Pons (tissue), 1 donor: ENCODE data around the gene MUC5B.

Experiments
- DNase-seq: peaks from one replicate; pipeline ENCODE4 v3.0.0-alpha.2; 2016; ENCODE audit warnings: low spot score

MUC5B gene

DNA sequence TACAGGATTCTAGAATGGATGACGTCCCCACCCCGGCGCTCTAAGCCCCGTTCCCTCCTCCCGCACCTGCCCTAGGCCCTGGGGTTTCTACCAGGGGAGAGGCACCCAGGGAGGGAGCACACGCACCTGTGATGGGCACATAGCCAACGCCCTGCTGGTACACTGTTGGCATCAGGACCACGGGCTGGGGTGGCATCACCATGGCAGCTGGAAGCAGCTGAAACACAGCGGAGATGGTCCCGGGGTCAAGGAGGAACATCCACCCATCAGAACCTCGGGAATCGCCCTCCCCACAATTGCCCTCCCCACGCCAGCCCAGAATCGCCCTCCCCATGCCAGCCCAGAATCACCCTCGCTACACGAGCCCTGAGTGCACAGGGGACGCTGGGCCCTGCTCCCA is 63.0 kb downstream of the MUC5B start:
- DNase-seq, result no peak

DNA sequence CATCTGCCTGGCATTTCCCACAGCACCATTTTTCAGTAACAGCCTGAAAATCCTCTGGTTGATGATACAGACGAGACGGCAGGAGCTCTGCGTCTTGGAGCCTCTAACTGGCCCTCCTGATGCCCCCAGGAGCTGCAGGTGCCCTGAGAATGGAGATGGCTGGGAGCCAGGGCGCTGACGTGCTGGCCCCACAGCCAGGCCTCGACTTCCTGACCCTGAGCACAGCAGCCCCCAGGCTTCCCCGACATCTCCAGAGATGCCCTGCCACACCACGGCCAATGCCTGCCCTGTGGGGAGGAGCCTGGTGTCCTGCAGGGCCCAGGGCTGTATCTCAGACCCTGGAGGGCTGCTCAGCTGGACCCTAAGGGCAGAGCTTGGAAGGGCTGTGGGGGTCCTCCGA is 65.1 kb downstream of the MUC5B start:
- DNase-seq, result no peak

DNA sequence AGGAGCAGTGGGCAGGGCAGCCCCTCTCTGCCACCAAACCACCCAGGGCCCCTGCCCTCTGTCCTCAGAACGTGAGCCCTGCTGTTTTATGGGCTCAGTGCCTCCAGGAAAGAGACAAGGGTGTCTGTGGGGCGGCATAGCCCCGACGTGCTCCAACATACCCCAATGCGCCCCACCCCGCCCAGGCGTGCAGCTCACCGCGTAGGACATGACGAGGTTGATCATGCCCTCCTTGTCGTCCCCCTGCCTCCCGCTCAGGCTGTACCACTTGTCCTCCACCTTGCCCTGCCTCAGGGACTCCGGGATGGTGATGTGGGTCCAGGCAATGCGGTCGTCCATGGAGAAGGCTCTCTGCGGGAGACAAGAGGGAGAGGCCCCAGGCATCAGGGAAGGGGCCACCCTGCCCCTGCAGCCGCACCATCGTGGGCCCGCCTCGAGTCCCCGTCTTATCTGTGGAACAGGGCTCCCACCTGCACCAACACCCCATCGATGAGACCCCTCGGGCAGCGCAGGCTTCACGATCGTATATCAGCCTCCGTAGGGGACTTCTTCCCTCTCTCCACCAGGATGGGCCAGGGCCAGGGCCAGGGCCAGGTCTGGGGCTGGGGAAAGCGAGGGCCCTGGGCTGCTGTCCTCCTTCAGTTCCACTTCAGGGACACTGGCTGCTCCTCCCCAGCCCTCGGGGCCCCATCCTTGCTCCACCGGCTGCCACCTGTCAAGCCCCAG is 65.7 kb downstream of the MUC5B start:
- no peak for DNase-seq

DNA sequence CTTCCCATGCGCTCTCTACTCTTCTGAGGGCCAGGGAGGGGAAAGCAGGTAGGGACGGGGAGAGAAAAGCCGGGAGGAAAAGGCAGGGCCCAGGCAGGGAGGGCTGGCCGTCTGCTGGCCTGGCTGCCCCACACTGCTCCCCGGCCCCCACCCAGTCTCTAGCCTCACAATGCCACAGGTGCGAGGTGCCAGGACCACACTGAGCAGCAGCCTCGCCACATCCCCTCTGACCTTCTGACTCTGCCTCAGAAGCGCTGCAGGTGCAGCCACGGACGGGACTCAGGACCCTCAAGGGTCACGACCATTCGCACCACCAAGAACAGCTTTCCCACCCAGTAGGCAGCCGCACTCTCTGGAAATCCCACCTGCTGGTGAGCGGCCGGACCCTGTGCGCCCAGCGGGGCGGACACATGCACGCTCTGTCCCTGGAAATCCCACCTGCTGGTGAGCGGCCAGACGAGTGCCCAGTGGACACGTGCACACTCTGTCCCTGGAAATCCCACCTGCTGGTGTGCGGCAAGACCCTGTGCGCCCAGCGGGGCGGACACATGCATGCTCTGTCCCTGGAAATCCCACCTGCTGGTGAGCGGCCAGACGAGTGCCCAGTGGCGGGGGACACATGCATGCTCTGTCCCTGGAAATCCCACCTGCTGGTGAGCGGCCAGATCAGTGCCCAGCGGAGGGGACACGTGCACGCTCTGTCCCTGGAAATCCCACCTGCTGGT is 66.5 kb downstream of the MUC5B start:
- DNase-seq, result no peak

DNA sequence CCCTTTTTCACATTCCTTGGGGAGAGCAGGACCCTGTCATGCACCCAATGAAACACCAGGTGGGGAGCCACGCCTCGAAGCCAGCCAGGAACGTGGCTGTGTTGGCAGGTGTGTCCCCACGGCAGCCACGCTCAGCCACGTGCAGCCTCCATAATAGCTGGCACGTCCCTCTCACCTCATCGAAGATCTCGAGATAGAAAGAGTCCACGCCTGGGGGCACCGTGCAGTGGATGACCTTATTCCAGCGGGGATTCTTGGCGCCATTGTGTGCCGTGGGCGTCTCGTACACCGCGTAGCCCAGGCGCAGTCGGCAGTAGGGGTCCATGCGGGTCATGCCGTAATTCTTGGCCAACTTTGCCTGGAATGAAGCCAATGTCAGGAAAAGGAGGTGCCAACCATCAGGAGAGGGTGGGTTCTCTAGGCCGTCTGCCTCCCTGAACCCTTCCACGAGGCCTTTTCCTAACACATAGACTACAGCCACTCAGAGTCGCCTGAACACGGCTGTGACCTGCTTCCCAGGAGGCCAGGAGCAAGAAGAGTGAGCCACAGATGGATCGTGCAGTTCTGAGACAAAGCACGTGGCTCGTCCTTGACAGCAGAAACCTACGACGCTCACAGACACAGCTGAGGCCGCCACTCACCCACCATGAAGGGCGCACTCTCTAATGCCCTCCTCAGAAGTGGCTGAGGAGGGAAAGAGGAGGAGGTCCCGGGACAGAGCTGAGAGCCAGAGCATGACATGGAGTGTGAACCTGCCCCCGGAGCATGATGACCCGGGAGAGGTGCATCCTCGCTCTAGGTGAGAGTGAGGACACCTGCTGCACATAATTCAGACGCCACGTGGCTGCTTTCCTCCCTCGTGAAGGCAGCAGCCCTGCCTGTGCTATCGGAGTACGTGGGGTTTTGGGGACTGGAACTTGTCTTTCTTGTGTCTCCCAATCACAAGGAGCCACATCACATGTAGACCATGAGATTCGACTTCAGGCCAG is 67.5 kb downstream of the MUC5B start:
- no peak for DNase-seq

DNA sequence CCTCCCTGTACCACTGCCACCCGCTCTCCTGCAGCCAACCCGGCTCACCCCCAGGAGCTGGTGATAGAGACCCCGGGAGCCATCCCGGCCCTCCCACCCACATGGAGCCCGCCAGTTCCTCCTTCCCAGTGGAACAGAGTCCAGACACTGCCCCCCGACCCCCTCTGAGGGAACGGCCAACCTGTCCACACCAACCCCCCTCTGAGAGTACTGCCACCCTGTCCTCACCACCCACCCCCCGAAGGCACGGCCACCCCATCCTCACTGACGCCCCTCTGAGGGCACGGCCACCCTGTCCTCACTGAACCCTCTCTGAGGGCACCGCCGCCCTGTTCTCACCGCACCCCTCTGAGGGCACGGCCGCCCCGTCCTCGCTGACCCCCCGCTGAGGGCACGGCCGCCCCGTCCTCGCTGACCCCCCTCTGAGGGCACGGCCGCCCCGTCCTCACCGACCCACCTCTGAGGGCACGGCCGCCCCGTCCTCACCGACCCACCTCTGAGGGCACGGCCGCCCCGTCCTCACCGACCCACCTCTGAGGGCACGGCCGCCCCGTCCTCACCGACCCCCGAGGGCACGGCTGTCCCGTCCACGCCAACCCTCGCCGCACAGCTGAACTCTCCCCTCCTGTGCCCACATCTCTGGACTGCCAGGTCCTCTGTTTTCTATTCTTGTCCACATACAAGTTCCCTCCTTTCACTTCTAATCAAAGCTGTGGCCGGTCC is 68.6 kb downstream of the MUC5B start:
- no peak for DNase-seq

DNA sequence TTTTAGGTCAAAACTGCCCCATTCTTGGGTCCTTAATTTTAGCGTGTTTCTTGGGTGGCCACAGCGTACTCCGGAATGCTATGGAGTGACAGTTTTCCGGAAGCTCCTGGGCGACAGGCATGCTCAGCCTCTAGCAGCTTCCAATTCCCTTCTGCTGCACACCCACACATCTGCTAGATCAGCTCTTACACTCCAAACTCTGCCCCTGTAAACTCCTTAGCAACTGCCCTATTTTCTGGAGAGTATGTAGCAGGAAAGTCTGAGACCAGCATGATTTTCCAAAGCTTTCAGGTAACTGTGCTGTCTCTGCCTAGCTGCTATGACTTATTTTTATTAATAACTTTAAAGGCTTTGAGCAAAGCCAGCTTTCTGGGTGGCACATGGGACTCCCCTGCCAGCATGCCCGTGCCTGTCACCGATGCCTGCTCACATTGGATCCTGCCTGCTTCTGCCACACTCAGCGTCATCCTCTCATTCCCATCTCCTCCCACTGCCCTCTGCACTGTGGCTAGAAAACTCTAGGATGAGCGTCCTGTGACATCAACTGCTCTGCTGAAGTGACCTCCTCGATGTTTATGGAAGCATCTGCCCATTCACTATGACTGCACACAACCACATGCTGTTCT is 69.3 kb downstream of the MUC5B start:
- no peak for DNase-seq

DNA sequence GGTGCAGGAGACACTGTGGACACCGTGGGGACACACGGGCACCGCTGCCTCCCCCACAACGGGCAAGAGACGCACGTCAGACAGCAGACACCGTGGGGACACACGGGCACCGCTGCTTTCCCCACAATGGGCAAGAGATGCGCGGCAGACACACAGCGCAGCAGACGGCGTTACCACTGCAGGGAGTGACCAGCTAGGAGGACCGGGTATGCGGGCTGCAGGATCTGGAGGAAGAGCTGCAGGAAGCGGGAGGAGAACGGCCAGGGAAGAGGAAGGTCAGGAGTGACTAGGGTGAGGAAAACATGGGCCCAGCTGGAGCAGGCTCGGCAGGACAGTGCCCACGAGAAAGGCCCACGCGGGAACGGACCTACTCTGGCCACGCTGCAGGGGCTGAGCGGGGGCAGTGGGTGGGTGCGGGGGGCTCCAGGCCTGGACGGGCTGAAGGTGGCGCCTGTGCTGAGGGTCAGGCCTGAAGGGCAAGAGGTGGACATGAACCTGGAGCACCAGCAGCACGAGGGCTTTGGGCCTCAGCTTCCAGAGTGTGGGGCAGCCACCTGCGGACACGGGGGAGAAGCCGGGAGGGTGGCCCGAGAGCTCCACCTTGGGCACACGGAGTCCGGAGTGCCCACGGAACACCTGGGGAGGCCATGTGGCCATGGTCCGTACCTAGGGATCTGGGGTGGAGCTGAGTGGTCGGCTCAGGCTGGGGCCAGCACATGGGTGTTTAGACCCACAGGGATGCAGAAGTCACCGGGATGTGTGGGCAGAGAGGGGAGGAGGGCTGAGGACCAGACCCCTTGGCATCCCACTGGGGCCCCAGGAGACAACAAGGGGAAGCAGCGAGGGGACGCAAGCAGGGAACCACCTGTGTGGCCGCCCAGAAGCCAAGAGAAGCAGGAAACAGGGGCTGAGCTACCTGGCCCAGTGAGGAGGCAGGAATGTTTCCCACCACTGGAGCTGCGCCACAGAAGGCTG is 70.1 kb downstream of the MUC5B start:
- no peak for DNase-seq

DNA sequence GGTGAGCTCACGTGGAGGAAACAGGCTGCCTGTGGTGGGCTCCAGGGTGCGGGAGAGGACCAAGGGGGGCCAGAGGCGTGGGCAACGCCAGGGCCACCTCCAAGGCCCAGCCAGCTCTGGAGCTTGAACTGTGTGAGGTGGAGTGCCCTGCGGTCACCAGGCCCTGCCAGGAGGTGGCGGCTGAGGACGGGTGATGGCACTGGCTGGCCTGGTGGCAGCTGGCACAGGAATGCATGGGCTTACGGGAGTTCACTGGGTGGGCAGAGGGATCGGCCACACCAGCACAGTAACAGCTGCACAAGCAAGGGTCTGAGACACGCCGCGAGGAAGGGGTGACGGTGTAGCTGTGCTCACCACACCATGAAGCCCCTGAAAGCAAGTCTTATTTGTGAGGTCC is 70.8 kb downstream of the MUC5B start:
- DNase-seq, result no peak

DNA sequence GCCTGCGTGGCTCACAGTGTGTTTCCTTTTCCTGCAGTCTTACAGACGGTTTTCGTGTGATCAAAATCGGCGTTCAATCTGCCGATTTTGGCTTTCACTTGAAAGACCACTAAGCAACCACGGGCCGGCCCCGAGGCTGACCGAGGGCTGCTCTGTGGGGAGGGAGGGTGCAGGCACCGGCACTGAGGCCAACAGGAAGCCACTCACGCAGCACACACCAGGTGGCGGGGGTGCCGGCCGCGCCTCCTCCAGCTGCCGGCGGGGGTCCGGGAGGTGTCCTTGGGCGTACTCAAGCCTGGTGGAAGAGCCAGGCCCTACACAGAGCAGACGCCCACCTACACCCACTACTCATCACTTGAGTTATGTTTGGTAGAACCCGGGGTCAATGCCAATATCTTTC is 72.2 kb downstream of the MUC5B start:
- DNase-seq, result no peak

DNA sequence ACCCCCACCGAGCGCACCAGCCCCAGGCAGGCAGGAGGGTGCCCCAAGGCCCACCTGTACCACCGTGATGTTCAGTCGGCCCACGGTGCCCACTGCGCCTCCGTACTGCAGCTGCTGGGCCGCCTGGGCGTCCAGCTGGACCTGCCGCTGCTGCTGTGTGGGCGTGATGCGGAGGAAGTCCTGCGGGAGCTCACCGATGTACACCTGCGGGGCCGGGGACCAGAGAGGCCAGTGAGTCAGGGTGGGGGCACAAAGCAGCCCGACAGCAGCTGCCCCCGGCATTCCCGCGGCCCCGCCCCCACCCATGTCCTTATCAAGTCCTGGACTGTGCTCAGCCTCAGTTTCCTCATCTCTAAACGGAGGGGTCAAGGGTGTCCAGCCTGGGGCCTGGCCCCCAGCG is 72.7 kb downstream of the MUC5B start:
- no peak for DNase-seq

DNA sequence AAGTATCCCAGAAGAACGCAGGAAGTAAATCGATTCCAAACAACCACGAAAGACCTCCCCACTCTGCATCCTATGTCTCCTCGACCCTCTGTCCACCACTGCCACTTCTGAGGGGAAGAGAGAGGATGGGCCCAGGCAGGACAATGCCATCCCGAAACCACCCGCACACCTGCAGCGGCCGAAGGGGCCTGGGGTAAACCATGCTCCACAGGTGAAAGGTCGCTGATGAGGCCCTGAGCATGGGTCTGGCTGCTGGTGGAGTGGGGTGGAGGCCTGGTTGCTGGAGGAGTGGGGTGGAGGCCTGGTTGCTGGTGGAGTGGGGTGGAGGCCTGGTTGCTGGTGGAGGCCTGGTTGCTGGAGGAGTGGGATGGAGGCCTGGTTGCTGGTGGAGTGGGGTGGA is 73.4 kb downstream of the MUC5B start:
- no peak for DNase-seq

DNA sequence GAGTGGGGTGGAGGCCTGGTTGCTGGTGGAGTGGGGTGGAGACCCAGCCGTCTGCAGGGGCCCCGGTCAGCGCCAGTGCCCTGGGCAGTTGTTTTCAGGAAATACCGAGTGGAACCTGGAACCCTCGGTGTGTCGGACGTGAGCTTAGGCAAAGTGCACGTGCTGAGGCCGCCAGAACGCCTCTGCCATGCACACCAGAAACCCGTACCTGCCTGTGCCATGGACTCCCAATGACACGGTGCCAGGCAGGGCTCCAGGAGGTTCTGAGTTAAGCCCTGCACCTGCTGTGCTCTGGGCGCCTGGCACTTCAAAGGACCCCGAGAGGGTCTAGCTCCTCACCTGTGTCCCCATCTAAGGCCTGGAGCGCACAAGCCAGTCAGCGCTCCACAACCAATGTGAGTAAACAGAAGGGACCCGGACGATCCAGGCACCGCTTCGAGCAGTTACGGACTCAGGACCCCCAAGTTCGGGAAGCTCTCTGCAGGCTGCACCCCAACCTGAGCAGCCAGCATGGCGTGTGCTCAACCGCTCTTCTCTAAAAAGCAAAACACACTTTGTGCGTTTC is 74.2 kb downstream of the MUC5B start:
- DNase-seq, result no peak

DNA sequence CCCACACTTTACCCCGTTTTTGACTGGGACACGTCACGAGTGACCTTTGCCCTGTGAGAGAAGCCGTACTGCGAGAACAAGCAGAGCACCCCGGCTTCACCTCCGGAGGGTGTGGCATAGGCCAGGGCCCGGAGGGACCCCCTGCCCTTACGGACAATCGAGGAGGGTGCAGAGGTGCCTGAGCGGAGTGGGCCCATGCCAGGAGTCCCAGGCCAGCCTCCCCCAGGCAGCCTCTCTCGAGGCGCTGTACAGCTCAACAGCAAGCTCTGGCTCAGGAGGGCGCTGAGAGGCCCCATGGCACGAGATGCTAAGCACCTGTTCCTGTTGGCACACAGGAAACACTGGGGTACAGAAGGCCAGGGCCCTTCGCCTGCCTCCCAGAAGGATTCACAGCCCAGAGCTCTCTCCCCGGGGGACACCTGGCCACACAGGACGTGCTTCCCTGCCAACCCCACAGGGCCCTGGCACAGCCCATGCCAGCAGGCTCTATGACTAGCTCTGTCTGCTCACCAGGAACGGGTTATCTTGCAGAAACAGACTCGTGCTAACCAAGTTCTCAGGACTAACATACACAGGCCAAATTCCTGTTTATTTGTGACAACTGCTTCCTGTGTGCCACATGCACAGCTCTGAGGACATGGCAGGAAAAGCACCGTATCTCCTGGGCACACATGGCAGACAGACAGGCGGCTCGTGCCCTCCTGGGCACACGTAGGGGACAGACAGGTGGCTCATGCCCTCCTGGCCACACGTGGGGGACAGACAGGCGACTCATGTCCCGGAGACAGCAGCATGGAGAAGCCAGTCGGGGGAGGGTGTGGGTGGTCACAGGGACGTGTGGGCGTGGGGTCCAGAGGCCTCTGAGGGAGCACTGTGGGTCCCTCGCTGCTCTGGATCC is 75.0 kb downstream of the MUC5B start:
- DNase-seq, result no peak

DNA sequence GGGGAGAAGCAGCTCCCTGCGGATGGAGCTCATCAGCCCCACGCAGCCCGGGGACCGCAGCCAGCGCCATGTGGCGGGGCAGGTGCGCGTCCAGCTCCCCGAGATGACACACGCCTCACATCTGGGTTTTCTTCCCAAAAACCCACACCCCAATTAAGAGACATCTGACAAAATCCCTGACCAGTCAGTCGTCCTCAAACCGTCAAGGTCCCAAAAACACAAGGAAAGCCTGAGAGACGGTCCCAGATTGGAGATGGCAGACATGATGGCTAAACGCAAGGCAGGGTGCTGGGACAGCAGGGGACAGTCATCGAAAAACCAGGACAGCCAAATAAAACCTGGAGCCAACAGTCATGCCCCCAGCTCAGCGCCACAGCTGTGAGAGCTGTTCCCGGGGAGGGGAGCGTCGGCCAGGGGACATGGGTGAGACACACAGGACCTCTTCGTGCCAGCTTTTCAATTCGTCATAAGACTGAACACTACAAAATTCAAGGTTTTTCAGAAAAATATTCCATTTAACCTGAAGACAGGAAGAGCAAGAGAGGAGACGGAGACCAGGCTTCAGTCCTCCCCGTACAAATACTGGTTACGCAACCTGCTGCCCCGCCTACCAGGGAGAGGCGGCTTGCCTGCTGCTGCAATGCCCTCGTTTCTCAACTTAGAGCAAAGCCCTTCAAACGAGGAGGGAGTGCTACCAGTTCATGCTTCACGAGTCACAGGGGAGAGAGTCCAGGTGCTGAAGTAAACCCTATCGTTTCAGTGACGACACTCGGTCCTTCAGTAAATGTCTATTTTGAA is 76.0 kb downstream of the MUC5B start:
- DNase-seq, result no peak

DNA sequence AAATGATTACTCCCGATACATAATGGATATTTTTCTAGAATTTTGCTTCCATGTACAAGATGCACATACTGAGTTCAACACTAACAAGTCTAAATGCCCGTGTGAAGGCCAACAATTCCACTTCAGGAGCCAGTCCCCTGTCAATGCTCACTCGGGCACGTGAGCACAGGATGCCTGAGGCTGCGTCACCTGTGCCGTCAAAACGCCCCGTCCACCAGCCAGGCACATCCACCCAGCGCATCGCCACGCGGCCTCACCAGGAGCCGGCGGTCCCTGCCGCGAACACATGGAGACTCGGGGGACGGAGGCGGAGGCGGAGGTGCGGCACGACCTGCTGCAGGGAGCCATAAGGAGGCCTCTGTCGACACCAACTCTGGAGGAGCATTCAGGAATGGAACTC is 76.8 kb downstream of the MUC5B start:
- DNase-seq, result no peak

DNA sequence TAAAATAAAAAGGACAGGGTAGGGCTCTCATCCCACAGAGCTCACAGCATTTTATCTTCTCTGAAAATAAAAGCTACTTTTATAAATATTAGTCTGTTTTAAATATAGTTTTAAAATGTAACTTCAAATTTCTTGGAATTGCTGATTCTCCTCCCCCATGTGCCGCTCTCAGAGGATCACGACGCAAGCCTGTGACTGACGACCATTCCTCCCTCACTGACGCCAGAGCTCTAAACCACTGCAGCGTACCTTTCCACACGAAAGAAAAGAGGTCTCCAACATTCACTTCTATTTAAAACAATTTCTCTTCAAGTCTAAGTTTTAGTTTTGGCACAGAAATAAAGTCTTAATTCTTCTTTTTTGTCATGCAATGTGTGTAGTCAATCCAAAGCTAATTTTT is 77.3 kb downstream of the MUC5B start:
- no peak for DNase-seq

DNA sequence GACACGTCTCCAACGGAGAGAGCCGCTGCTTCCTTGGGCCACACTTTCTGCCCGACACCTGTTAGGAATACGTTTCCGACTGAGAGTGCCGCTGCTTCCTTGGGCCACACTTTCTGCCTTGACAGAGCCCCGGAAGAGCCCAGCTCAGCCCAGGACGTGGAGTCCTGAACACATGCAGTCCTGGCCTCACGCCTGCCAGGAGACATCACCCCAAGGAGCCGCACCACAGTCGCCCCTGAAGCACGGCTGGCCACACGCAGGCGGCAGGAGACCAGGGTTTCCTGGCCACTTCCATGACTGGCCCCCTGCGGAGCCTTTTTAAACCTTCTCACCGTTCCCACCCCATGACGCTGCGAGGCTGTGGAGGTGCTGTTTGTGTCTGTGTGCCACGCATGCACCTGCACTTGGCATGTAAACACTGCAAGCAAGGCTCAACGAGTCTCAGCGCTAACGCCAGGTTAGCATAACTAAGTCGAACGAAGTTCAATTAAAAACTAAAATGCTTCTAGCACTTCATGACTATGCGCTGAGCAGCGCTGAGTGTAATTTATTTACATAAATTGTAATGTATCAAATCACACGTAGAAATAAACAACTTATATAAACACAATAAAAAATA is 77.8 kb downstream of the MUC5B start:
- no peak for DNase-seq
